Activated B cell treated with CpG ODN at 0.5 μM for 24 hours (primary cell): ENCODE data around the gene UBXN7. TPM values are rescaled to one million over a fixed set of nuclear protein-coding genes. Genes with fewer than 3 reads are reported as not detected.
"Not testable (repeated sequence)": the region's sequence is repeated elsewhere in the genome, so short reads cannot be mapped to it uniquely, and the experiment has no call there.

Experiments used
- ATAC-seq: fragments of 200-7000 bp; cut with Tn5 transposase; one replicate; pipeline ENCODE4 v1.10.0; 2021; ENCODE audit warnings: low read depth, mild to moderate bottlenecking, moderate library complexity
- CTCF ChIA-PET: fragments of 350-600 bp; sonication (Branson Sonifier 250); formaldehyde crosslinking; loops from one replicate; lab custom pipeline; 2021; ENCODE audit warnings: antibody characterized with exemption; lab: Charles Lee
- POLR2A ChIA-PET: fragments of 350-600 bp; sonication (Branson Sonifier 250); formaldehyde crosslinking; loops from one replicate; lab custom pipeline; 2021; ENCODE audit warnings: antibody characterized with exemption; lab: Charles Lee
- DNase-seq: peaks from one replicate; pipeline ENCODE4 v3.0.0; 2022
- H3K27ac Mint-ChIP-seq: one replicate; pipeline ENCODE4 v1.8.0; 2020; ENCODE audit warnings: mixed read lengths
- H3K27me3 Mint-ChIP-seq: one replicate; pipeline ENCODE4 v1.8.0; 2021; ENCODE audit warnings: mixed read lengths
- H3K36me3 Mint-ChIP-seq: one replicate; pipeline ENCODE4 v1.8.0; 2021; ENCODE audit warnings: low read depth, mixed read lengths
- H3K4me1 Mint-ChIP-seq: one replicate; pipeline ENCODE4 v1.8.0; 2021; ENCODE audit warnings: mixed read lengths
- H3K4me3 Mint-ChIP-seq: one replicate; pipeline ENCODE4 v1.8.0; 2020; ENCODE audit warnings: mild to moderate bottlenecking, mixed read lengths
- H3K9me3 Mint-ChIP-seq: one replicate; pipeline ENCODE4 v1.8.0; 2020; ENCODE audit warnings: mixed read lengths
- intact Hi-C: fragments of 100-400 bp; cut with micrococcal nuclease; formaldehyde crosslinking; loops from one replicate; pipeline ENCODE4 v1.15.1; 2024
- total RNA-seq: library from RNA; stranded (reverse); gene quantifications from 2 replicates; pipeline ENCODE4 v1.2.3, GENCODE V29; 2022
- TF ChIP-seq, protein P1 (sequence below): fragments of 200-600 bp; IDR thresholded peaks from one replicate; pipeline ENCODE4 v1.8.0; 2022; ENCODE audit warnings: antibody characterized with exemption, mild to moderate bottlenecking

UBXN7 gene
- total RNA-seq, 1 donor from 2014 or later = 66.5 TPM

DNA sequence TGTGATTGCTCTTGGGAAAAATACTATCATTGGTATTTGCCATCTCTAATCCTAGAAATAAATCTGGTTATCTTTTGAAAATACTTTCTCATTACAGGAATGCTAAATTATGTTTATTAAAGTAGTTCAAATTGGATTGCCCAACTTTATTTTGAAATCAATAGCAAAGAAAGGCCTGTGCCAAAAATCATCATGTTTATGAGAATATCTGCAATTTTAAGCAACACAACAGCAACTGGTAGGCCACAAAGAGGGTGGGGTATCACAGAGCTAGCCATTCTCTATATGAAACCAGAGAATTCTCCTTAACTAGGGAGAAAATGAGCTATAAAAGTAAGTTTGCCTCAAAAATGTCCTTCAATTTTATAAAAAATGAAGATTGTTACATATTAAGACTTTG, 82.2 kb downstream of the UBXN7 start:
- POLR2A ChIA-PET = interaction anchor here (1.4 kb wide), 1 partner anchor 13 kb away, joined by 4 read pairs; no protein-coding TSS in a partner anchor
- intact Hi-C loops = no loop called here
- no peak overlapping the region for H3K4me3 Mint-ChIP-seq
- ATAC-seq (no peak), DNase-seq (no peak)
- no peaks in the 10 kb centered on the region for H3K9me3 Mint-ChIP-seq
- H3K4me1 Mint-ChIP-seq = peaks cover 10% of the 10 kb centered on the region
- H3K27me3 Mint-ChIP-seq = no peaks in the 10 kb centered on the region
- H3K27ac Mint-ChIP-seq = no peak overlapping the region
- TF ChIP-seq, protein P1, sequence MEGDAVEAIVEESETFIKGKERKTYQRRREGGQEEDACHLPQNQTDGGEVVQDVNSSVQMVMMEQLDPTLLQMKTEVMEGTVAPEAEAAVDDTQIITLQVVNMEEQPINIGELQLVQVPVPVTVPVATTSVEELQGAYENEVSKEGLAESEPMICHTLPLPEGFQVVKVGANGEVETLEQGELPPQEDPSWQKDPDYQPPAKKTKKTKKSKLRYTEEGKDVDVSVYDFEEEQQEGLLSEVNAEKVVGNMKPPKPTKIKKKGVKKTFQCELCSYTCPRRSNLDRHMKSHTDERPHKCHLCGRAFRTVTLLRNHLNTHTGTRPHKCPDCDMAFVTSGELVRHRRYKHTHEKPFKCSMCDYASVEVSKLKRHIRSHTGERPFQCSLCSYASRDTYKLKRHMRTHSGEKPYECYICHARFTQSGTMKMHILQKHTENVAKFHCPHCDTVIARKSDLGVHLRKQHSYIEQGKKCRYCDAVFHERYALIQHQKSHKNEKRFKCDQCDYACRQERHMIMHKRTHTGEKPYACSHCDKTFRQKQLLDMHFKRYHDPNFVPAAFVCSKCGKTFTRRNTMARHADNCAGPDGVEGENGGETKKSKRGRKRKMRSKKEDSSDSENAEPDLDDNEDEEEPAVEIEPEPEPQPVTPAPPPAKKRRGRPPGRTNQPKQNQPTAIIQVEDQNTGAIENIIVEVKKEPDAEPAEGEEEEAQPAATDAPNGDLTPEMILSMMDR = no peak
- CTCF ChIA-PET = no interaction called here
- peaks cover 39% of the 10 kb centered on the region for H3K36me3 Mint-ChIP-seq

DNA sequence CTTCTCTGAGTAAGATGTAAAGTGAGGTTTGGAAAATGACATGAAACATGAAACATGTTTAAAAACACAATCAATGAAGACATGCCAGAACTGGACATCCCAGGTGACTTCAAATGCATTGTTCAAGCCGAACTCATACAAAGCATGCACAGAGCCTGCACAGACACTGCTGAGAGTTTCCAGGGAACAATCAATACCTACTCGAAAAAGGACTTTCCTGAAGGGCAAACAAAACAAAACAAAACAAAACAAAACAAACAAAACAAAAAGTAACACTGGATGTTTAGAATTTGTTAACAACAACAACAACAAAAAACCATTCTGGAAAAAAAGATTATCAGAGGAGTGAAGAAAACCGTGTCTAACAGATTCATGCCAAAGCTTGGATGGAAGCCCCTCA, 83.5 kb downstream of the UBXN7 start:
- Mint-ChIP-seq H3K9me3 (no peaks in the 10 kb centered on the region), H3K4me1 (peaks cover 18% of the 10 kb centered on the region), H3K36me3 (peaks cover 27% of the 10 kb centered on the region), H3K27ac (no peak overlapping the region), H3K27me3 (no peaks in the 10 kb centered on the region), H3K4me3 (no peak overlapping the region)
- no peak for DNase-seq
- ATAC-seq = no peak
- TF ChIP-seq, protein P1 = no peak
- POLR2A ChIA-PET = interaction anchor here (1.4 kb wide), 1 partner anchor 12 kb away, joined by 4 read pairs; no protein-coding TSS in a partner anchor
- CTCF ChIA-PET = no interaction called here
- intact Hi-C loops = no loop called here

DNA sequence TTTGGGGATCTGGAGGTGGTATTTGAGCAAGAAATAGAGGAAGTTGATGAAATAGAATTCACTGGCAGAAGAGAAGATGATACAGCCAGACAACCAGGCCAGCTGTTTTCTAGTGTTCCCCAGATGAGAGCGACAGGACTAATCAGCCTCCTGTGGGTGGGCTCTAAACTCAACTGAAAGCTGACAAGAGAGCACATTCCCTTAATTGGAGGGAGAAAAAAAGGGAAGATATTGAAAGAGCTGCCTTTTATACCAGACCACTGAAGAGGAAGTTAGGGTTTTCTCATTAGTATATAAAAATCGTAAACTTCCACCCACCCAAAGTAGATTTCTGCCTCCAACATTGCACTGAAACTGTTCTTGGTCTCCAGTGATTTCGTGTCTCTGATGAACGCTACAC, 87.6 kb downstream of the UBXN7 start:
- DNase-seq = no peak
- TF ChIP-seq, protein P1 = no peak
- intact Hi-C loops = no loop called here

DNA sequence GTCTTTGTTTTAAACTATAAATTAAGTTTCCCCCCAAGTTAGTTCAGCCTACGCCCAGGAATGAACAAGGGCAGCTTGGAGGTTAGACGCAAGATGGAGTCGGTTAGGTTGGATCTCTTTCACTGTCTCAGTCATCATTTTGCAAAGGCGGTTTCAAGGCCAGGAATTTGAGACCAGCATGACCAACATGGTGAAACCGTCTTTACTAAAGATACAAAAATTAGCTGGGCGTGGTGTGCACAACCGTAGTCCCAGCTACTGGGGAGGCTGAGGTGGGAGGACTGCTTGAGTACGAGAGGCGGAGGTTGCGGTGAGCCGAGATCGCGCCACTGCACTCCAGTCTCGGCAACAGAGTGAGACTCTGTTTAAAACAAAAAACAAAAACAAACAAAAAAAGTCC, 88.3 kb downstream of the UBXN7 start:
- CTCF ChIA-PET, H3K4me3 Mint-ChIP-seq, POLR2A ChIA-PET, H3K9me3 Mint-ChIP-seq, DNase-seq, intact Hi-C loops, H3K27ac Mint-ChIP-seq, H3K27me3 Mint-ChIP-seq, ATAC-seq: not testable (repeated sequence)
- peaks cover 11% of the 10 kb centered on the region for H3K36me3 Mint-ChIP-seq
- H3K4me1 Mint-ChIP-seq = peaks cover 18% of the 10 kb centered on the region

More for the DNA sequence above, 87.6 kb downstream of the UBXN7 start:
- Mint-ChIP-seq H3K4me1 (peaks cover 18% of the 10 kb centered on the region), H3K27me3 (no peaks in the 10 kb centered on the region), H3K4me3 (peak overlapping the region; percentile 54), H3K9me3 (no peaks in the 10 kb centered on the region), H3K36me3 (peaks cover 17% of the 10 kb centered on the region), H3K27ac (peak overlapping the region; percentile 75)
- POLR2A ChIA-PET = interaction anchor here (1.5 kb wide), 1 partner anchor 27 kb away, joined by 7 read pairs; the partner anchor contains the start of gene DYNLT2B
- CTCF ChIA-PET = no interaction called here
- ATAC-seq = peak; percentile 25

DNA sequence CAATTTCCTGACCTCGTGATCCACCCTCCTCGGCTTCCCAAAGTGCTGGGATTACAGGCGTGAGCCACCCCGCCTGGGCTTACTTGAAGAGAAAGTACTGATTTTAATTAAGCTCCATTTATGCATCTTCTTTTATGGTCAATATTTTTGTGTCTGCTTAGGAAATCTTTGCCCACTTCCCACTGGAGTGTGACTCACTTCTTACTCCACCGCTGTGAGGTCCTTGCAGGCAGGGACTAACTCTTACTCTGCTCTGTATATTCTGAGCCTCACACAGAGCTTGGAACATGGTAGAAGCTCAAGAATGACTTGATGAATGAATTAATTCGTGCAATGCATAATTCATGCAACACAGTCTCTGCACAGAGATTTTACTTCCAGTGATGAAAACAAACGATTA, 91.1 kb downstream of the UBXN7 start:
- Mint-ChIP-seq H3K27me3 (peaks cover 2% of the 10 kb centered on the region), H3K4me3 (no peak overlapping the region), H3K9me3 (no peaks in the 10 kb centered on the region), H3K4me1 (peaks cover 18% of the 10 kb centered on the region), H3K36me3 (no peaks in the 10 kb centered on the region), H3K27ac (no peak overlapping the region)
- ChIA-PET CTCF (no interaction called here), POLR2A (no interaction called here)
- TF ChIP-seq, protein P1 = no peak
- no peak for DNase-seq
- ATAC-seq = no peak
- intact Hi-C loops = no loop called here

DNA sequence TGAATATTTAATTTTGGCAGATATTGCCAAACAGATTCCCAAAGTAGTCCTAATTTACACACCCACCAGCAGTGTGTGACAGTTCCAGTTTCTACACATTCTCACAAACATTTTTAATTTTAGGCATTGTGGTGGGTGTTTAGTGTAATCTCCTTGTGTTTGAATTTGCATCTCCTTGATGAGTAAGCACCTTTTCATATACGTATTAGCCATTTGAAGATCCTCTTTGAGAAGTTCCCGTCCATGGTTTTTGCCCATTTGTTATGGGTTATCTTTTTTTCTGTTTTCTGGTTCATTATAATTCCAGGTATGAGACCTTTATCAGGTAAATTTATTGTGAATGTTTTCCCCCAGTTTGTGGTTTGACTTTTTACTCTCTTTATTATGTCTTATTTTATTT, 91.8 kb downstream of the UBXN7 start:
- Mint-ChIP-seq H3K9me3 (no peaks in the 10 kb centered on the region), H3K36me3 (no peaks in the 10 kb centered on the region), H3K27me3 (peaks cover 2% of the 10 kb centered on the region), H3K4me3 (no peak overlapping the region), H3K27ac (no peak overlapping the region), H3K4me1 (peaks cover 13% of the 10 kb centered on the region)
- DNase-seq = no peak
- ChIA-PET POLR2A (no interaction called here), CTCF (no interaction called here)
- no peak for ATAC-seq
- intact Hi-C loops = no loop called here
- TF ChIP-seq, protein P1 = no peak
